ENCODE data around the gene SEPTIN6. TPM values are rescaled to one million over a fixed set of nuclear protein-coding genes. Genes with fewer than 3 reads are reported as not detected.

Gene SEPTIN6
- total and polyA plus RNA-seq, 2 of the 8 experiments (the other 6 are each of a cell fraction or from before 2014, with no cell fraction given): 31.0 to 42.6 TPM

GRCh38 chrX:119690921-119691716, 1.8 kb downstream of the SEPTIN6 start:
- FAIRE-seq (peak; percentile 36), DNase-seq (ENCODE audit: low read depth in 1 of 2, low spot score in 2 of 2) (no peak)
- Histone ChIP-seq H3K18ac (ENCODE audit: extremely low read depth, low read length) (no peak overlapping the region), H3K27me3 (replicated peaks in 1 of 4; ENCODE audit: control insufficient read depth in 3 of 4, extremely low read depth in 1 of 4, insufficient read depth in 3 of 4, low read length in 3 of 4) (peaks cover 0 to 10% (median 8%) of the 10 kb centered on the region in 4 experiments; a peak in 3 of 7 replicates), H3K79me1 (ENCODE audit: low read depth, low read length) (no peaks in the 10 kb centered on the region; the same call in 1 of the 2 replicates), H3K23ac (ENCODE audit: insufficient read length) (no peak overlapping the region), H4K8ac (ENCODE audit: extremely low read depth, insufficient read depth, low read length) (no peak overlapping the region), H2BK120ac (replicated peaks; ENCODE audit: low read depth, low read length) (no peak overlapping the region), H3K4me1 (replicated peaks in 1 of 4; ENCODE audit: control insufficient read depth in 3 of 4, insufficient read depth in 4 of 4, low read length in 3 of 4) (peaks cover 7 to 21% (median 13%) of the 10 kb centered on the region in 4 experiments), H3K4me2 (ENCODE audit: insufficient read depth in 1 of 2, low read depth in 2 of 2, low read length in 2 of 2) (peak overlapping the region; percentile 77 to 89), H3K56ac (replicated peaks; ENCODE audit: insufficient read length, low read depth, low read length) (no peak overlapping the region), H2AK5ac (ENCODE audit: low read depth, low read length) (no peak overlapping the region), H2BK15ac (ENCODE audit: low read length) (no peak overlapping the region), H4K91ac (replicated peaks; ENCODE audit: insufficient read length, low read length) (no peak overlapping the region), H2BK20ac (ENCODE audit: low read length) (no peak overlapping the region), H2BK5ac (ENCODE audit: low read depth, low read length) (no peak overlapping the region), H3K27ac (ENCODE audit: low read depth, low read length) (no peak overlapping the region), H4K5ac (ENCODE audit: insufficient read length, low read depth, low read length) (no peak overlapping the region), H4K20me1 (replicated peaks in 1 of 2; ENCODE audit: control insufficient read depth in 1 of 2, insufficient read depth in 2 of 2, low read length in 2 of 2) (no peaks in the 10 kb centered on the region), H3K4ac (replicated peaks; ENCODE audit: insufficient read length, low read depth, low read length) (no peak overlapping the region), H2AFZ (ENCODE audit: low read length) (no peak overlapping the region), H3K23me2 (ENCODE audit: low read depth, low read length) (peaks cover 9% of the 10 kb centered on the region; the same call in 1 of the 2 replicates), H3K14ac (ENCODE audit: insufficient read length) (no peak overlapping the region), H3K4me3 (ENCODE audit: extremely low read depth in 1 of 4, insufficient read depth in 2 of 4, low read depth in 3 of 4, low read length in 4 of 4) (peak overlapping the region in 2 of 4 experiments; percentile 60 to 81; a peak in 2 of 8 replicates), H3K9me3 (ENCODE audit: insufficient read depth in 2 of 2, low read depth in 1 of 2, low read length in 1 of 2) (no peaks in the 10 kb centered on the region), H3K9ac (replicated peaks in 1 of 4; ENCODE audit: extremely low read depth in 1 of 4, low read depth in 3 of 4, low read length in 3 of 4) (no peak overlapping the region), H3K36me3 (ENCODE audit: control insufficient read depth in 2 of 4, insufficient read depth in 4 of 4, low read length in 3 of 4) (no peaks in the 10 kb centered on the region), H3K79me2 (ENCODE audit: control insufficient read depth in 1 of 2, insufficient read depth in 2 of 2, low read length in 2 of 2) (peaks cover 0 to 28% of the 10 kb centered on the region in 2 experiments; a peak in 2 of 4 replicates), H2BK12ac (ENCODE audit: low read depth, low read length) (no peak overlapping the region)
- TF ChIP-seq CEBPB (IDR thresholded peaks at IDR 0.05; ENCODE audit: low read depth, low read length) (peak; percentile 27; the same call in 1 of the 2 replicates), SRF (IDR thresholded peaks at IDR 0.05; ENCODE audit: low read depth, low read length) (no peak)
- 80% methylated on average over 6 of the region's 8 CpGs; no CpG with 5 or more reads in 1 of the 2 experiments for WGBS, 2 experiments (ENCODE audit: extremely low coverage in 1 of 2, insufficient coverage in 1 of 2, insufficient read length in 1 of 2, insufficient replicate concordance in 2 of 2, low coverage in 1 of 2, low lambda C conversion rate in 2 of 2, missing lambda C conversion rate in 1 of 2)
- CTCF ChIA-PET (ENCODE audit: partially characterized antibody): interaction anchor here (0.6 to 0.8 kb wide), 2 partner anchors 125 to 181 kb away, joined by 3 read pairs; no protein-coding TSS in a partner anchor
- POLR2A ChIA-PET (ENCODE audit: partially characterized antibody): interaction anchor here (0.7 to 1.7 kb wide), 6 partner anchors 9 to 117 kb away, joined by 3 to 4 read pairs (median 3); partner anchors contain the start of gene UBE2A
